Memory B cell (primary cell): ENCODE measurements around the gene ADAMTS1.
A peak's percentile ranks its signal among the peaks of the same experiment; 100 is the strongest.
"Not testable (repeated sequence)": the region's sequence is repeated elsewhere in the genome, so short reads cannot be mapped to it uniquely, and the experiment has no call there.

ENCODE experiments used
- ATAC-seq: fragments of 150-1000 bp; cut with Tn5 transposase; 2 replicates; pipeline ENCODE4 v1.10.0; 2021; ENCODE audit warnings: low read depth, mild to moderate bottlenecking, moderate library complexity
- DNase-seq, 2 donors: peaks; one replicate each; pipeline ENCODE4 v3.0.0; 2022; ENCODE audit warnings: low spot score in 2 of 2
- H3K27ac Mint-ChIP-seq: one replicate; pipeline ENCODE4 v1.8.0; 2022; ENCODE audit warnings: mild to moderate bottlenecking, moderate library complexity, mixed read lengths
- H3K27me3 Mint-ChIP-seq: one replicate; pipeline ENCODE4 v1.8.0; 2022; ENCODE audit warnings: mixed read lengths
- H3K36me3 Mint-ChIP-seq: one replicate; pipeline ENCODE4 v1.8.0; 2022; ENCODE audit warnings: mild to moderate bottlenecking, mixed read lengths
- H3K4me1 Mint-ChIP-seq: one replicate; pipeline ENCODE4 v1.8.0; 2022; ENCODE audit warnings: mixed read lengths
- H3K4me3 Mint-ChIP-seq: one replicate; pipeline ENCODE4 v1.8.0; 2022; ENCODE audit warnings: mild to moderate bottlenecking, moderate library complexity, mixed read lengths
- H3K9me3 Mint-ChIP-seq: one replicate; pipeline ENCODE4 v1.8.0; 2022; ENCODE audit warnings: mixed read lengths

Gene ADAMTS1

DNA sequence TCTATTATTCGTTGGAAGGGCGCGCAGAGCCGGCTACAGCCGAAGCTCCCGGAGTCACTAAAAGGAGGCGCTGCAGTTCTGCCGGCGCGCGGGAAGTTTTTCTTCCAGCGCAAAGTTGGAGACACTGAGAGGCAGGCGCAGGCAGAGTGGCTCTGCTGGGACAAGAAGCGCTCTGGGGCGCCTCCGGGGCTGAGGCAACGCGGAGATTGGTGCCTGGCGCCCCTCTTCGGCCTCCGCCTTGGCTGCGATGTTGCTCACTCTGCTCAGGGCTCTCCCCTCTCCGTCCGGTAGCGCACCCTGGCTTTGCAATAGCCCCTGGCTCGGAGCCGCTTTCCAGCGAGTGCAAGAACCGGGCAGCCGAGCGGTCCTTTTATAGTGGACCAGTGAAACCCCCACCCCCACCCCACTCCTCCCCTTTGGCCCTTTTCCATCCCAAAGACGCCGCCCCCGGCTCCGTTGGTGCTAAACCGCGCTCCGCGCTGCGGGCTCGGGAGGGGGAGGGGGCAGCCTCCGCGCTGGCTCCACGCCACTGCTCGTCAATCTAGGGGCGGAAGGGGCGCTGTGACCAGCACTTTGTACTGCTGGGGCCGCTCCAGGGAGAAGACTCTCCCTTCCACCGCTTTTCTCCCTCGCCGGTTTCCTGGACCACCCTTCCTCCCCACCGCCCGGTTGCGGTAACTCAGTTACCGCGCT, at the start of gene ADAMTS1:
Gene ADAMTS1 (minus strand): TSS at position 344 of the 693 bp plus-strand sequence. CDS start 455 bp downstream, outside the sequence.
- no peak for DNase-seq
- H3K4me1 Mint-ChIP-seq, result peaks cover 23% of the 10 kb centered on the region
- ATAC-seq, result no peak
- no peak within 1 kb of the TSS for H3K27ac Mint-ChIP-seq
- peaks cover 1% of the 10 kb centered on the region for H3K36me3 Mint-ChIP-seq
- peaks cover 3% of the 10 kb centered on the region for H3K9me3 Mint-ChIP-seq
- peak within 1 kb of the TSS; percentile 70 for H3K4me3 Mint-ChIP-seq
- H3K27me3 Mint-ChIP-seq, result peaks cover 33% of the 10 kb centered on the region

DNA sequence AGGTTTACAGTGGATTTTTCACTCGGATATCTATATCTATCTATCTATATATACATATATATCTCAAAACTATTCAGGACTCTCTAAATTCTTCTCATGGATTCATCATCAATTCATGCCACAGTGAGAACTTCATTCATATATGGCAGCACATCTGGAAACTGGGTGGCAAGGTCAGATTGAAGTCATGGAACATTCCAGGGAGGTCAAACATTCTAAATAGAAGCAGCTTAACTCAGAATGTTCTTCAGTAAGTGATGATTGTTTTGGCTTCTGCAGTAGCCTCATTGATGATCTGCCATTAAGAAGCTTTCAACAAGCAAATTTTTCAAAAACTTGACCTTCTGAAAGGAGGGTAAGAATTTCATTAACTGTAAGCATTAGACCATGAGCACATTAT, 46.9 kb upstream of the ADAMTS1 start:
- Mint-ChIP-seq H3K27ac (no peak overlapping the region), H3K9me3 (peaks cover 2% of the 10 kb centered on the region), H3K36me3 (no peaks in the 10 kb centered on the region), H3K4me3 (no peak overlapping the region), H3K4me1 (no peaks in the 10 kb centered on the region), H3K27me3 (no peaks in the 10 kb centered on the region)
- no peak for DNase-seq
- no peak for ATAC-seq

GRCh38 chr21:26888931-26889330, 43.7 kb upstream of the ADAMTS1 start:
- ATAC-seq, result no peak
- Mint-ChIP-seq H3K4me1 (no peaks in the 10 kb centered on the region), H3K9me3 (peaks cover 5% of the 10 kb centered on the region), H3K36me3 (no peaks in the 10 kb centered on the region), H3K4me3 (no peak overlapping the region), H3K27ac (no peak overlapping the region), H3K27me3 (no peaks in the 10 kb centered on the region)
- DNase-seq, result no peak

- H3K9me3 Mint-ChIP-seq, result peaks cover 5% of the 10 kb centered on the region
- DNase-seq (no peak), ATAC-seq (no peak)
- no peak overlapping the region for H3K27ac Mint-ChIP-seq
- no peaks in the 10 kb centered on the region for H3K4me1 Mint-ChIP-seq
- no peaks in the 10 kb centered on the region for H3K36me3 Mint-ChIP-seq
- H3K27me3 Mint-ChIP-seq, result no peaks in the 10 kb centered on the region
- H3K4me3 Mint-ChIP-seq, result no peak overlapping the region
Observed at GRCh38 chr21:26888256-26888655, 43.0 kb upstream of the ADAMTS1 start.

- Mint-ChIP-seq H3K9me3 (peaks cover 5% of the 10 kb centered on the region), H3K27me3 (no peaks in the 10 kb centered on the region), H3K4me1 (no peaks in the 10 kb centered on the region), H3K4me3 (no peak overlapping the region), H3K27ac (no peak overlapping the region), H3K36me3 (no peaks in the 10 kb centered on the region)
- ATAC-seq, result no peak
- no peak for DNase-seq
Observed at GRCh38 chr21:26887251-26887650, 42.0 kb upstream of the ADAMTS1 start.

GRCh38 chr21:26884436-26884835, 39.2 kb upstream of the ADAMTS1 start:
- H3K27ac Mint-ChIP-seq, result no peak overlapping the region
- H3K27me3 Mint-ChIP-seq, result no peaks in the 10 kb centered on the region
- no peak for DNase-seq
- H3K9me3 Mint-ChIP-seq, result peaks cover 5% of the 10 kb centered on the region
- H3K4me1 Mint-ChIP-seq, result no peaks in the 10 kb centered on the region
- H3K36me3 Mint-ChIP-seq, result no peaks in the 10 kb centered on the region
- no peak for ATAC-seq
- no peak overlapping the region for H3K4me3 Mint-ChIP-seq

- ATAC-seq, result no peak
- Mint-ChIP-seq H3K36me3 (no peaks in the 10 kb centered on the region), H3K9me3 (peaks cover 5% of the 10 kb centered on the region), H3K4me1 (no peaks in the 10 kb centered on the region), H3K27ac (no peak overlapping the region), H3K27me3 (no peaks in the 10 kb centered on the region), H3K4me3 (no peak overlapping the region)
- no peak for DNase-seq
Observed at GRCh38 chr21:26883768-26884167, 38.6 kb upstream of the ADAMTS1 start.

DNA sequence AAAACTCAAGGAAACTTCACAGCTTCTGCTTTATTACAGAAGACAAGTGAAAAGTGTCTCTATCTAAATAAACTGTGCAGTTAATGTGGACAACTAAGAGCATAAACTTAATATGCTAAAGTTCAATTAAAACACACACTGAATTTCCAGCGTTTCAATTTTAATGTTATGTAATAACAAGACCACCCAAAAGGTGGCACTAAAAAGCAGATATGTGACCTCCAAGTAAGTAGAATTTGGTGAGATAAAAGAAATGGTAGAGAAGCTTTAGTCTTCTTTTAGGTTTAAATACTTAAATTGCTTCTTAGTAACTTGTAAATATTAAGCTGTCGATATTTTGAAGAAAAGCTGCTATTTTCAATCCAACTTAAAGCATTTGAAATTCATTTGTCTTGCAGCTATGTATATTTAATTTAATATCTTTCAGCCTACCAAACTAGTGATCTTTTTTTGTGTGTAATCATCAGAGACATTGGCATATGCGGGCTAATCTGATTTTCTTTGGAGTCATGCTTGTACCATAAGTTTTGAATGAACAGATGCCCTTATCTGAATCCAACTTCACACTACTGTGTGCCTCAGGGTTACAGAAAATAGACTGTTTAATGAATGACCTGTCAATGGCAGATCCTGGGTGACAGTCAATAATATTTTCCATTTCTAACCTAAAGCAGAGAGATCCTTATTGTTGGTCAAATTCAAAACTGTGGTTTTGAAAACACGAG, 36.5 kb upstream of the ADAMTS1 start:
- ATAC-seq, result no peak
- Mint-ChIP-seq H3K4me1 (no peaks in the 10 kb centered on the region), H3K4me3 (no peak overlapping the region), H3K9me3 (no peaks in the 10 kb centered on the region), H3K27ac (no peak overlapping the region), H3K36me3 (no peaks in the 10 kb centered on the region), H3K27me3 (no peaks in the 10 kb centered on the region)
- DNase-seq, result no peak

GRCh38 chr21:26877018-26877417, 31.8 kb upstream of the ADAMTS1 start:
- Mint-ChIP-seq H3K9me3 (peaks cover 1% of the 10 kb centered on the region), H3K4me3 (no peak overlapping the region), H3K27me3 (no peaks in the 10 kb centered on the region), H3K4me1 (no peaks in the 10 kb centered on the region), H3K36me3 (no peaks in the 10 kb centered on the region), H3K27ac (no peak overlapping the region)
- DNase-seq (no peak), ATAC-seq (no peak)

- no peak for ATAC-seq
- H3K4me1 Mint-ChIP-seq, result no peaks in the 10 kb centered on the region
- H3K27ac Mint-ChIP-seq, result no peak overlapping the region
- H3K4me3 Mint-ChIP-seq, result no peak overlapping the region
- DNase-seq, result no peak
- peaks cover 5% of the 10 kb centered on the region for H3K9me3 Mint-ChIP-seq
- no peaks in the 10 kb centered on the region for H3K36me3 Mint-ChIP-seq
- H3K27me3 Mint-ChIP-seq, result no peaks in the 10 kb centered on the region
Observed at GRCh38 chr21:26874347-26874746, 29.1 kb upstream of the ADAMTS1 start.

DNA sequence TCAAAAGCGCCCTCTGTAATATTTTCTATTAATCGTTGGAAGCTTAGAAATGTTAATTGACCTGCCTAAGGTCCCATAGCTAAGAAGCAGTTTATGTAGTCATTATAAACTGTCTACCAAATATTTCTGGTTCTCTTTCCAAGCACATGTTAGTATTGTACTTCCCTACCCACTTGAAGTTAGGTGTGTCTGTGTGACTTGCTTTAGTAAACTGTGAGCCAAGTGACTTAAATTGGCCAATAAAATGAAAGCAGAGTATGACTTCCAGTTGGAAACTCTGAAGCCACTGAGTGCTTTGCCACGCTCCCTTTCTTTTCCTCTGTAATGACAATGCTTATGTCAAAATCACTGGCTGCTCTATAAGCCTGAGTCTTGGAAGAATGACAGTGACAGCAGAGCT, 20.6 kb upstream of the ADAMTS1 start:
- ATAC-seq (no peak), DNase-seq (no peak)
- Mint-ChIP-seq H3K4me1 (no peaks in the 10 kb centered on the region), H3K27me3 (no peaks in the 10 kb centered on the region), H3K4me3 (no peak overlapping the region), H3K27ac (no peak overlapping the region), H3K36me3 (no peaks in the 10 kb centered on the region), H3K9me3 (peaks cover 3% of the 10 kb centered on the region)

DNA sequence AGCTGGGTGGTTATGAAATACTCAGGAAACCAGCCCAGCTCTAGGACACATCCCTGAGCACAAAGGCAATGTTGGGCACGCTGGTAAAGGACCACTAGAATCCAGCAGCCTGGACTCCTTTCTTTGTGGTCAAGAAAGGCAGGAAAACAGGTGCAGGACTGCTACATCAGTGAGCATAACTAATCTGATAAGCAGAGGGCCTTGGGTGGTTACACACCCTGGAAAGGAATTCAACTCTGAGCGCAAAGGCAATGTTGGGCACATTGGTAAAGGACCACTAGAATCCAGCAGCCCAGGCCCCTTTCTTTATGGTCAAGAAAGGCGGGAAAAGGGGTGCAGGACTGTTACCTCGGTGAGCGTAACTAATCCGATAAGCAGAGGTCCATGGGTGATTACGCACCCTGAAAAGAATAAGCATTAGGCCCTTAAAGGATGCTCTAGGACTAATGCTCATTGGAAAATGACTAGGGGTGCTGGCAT, 11.7 kb upstream of the ADAMTS1 start:
- H3K36me3 Mint-ChIP-seq, H3K27ac Mint-ChIP-seq, DNase-seq, ATAC-seq, H3K27me3 Mint-ChIP-seq, H3K4me3 Mint-ChIP-seq, H3K4me1 Mint-ChIP-seq, H3K9me3 Mint-ChIP-seq: not testable (repeated sequence)

GRCh38 chr21:26854695-26855094, 9.5 kb upstream of the ADAMTS1 start:
- ATAC-seq, H3K9me3 Mint-ChIP-seq, H3K27me3 Mint-ChIP-seq, H3K4me1 Mint-ChIP-seq, DNase-seq, H3K27ac Mint-ChIP-seq, H3K36me3 Mint-ChIP-seq, H3K4me3 Mint-ChIP-seq: not testable (repeated sequence)

DNA sequence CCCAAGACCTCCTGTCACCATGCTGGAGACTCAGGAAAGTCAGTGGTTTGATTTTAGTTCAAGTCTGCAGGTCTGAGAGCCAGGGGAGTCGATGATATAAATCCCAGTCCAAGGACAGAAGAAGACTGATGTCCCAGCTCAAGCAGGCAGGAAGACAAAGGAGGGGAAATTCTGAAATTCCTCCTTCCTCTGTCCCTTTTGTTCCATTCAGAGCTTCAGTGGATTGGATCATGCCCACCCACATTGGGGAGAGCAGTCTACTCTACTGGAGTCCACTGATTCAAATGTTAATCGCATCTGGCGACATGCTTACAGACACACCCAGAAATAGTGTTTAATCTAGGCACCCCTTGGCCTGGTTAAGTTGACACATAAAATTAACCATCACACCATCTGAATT, 7.2 kb upstream of the ADAMTS1 start:
- Mint-ChIP-seq H3K27ac (no peak overlapping the region), H3K36me3 (no peaks in the 10 kb centered on the region), H3K9me3 (no peaks in the 10 kb centered on the region), H3K4me1 (peaks cover 2% of the 10 kb centered on the region), H3K4me3 (no peak overlapping the region), H3K27me3 (peaks cover 10% of the 10 kb centered on the region)
- DNase-seq (no peak), ATAC-seq (no peak)
